Measurements from ENCODE around the gene LPIN2.

- no peak for TF ChIP-seq POLR2A (IDR thresholded peaks at IDR 0.05)
- TF ChIP-seq, protein P1, sequence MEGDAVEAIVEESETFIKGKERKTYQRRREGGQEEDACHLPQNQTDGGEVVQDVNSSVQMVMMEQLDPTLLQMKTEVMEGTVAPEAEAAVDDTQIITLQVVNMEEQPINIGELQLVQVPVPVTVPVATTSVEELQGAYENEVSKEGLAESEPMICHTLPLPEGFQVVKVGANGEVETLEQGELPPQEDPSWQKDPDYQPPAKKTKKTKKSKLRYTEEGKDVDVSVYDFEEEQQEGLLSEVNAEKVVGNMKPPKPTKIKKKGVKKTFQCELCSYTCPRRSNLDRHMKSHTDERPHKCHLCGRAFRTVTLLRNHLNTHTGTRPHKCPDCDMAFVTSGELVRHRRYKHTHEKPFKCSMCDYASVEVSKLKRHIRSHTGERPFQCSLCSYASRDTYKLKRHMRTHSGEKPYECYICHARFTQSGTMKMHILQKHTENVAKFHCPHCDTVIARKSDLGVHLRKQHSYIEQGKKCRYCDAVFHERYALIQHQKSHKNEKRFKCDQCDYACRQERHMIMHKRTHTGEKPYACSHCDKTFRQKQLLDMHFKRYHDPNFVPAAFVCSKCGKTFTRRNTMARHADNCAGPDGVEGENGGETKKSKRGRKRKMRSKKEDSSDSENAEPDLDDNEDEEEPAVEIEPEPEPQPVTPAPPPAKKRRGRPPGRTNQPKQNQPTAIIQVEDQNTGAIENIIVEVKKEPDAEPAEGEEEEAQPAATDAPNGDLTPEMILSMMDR (IDR thresholded peaks at IDR 0.05) = no peak
Observed at GRCh38 chr18:2978661-2979106, 34.3 kb downstream of the LPIN2 start.

All from lower leg skin (tissue), 3 donors.